OCI-LY7 (cell line): ENCODE data around the gene RTN4.

ENCODE experiments used
- CTCF ChIP-seq: fragments of 200-600 bp; sonication (generic); conservative IDR thresholded peaks from 2 replicates; pipeline ENCODE4 v1.5.1; 2014; ENCODE audit warnings: mild to moderate bottlenecking, antibody characterized with exemption, low read length, moderate library complexity, mixed read lengths
- EZH2phosphoT487 ChIP-seq: fragments of 200-600 bp; sonication (generic); IDR thresholded peaks from 2 replicates; pipeline ENCODE4 v1.6.1; 2018; ENCODE audit warnings: low read depth, borderline replicate concordance, mild to moderate bottlenecking, mixed run types, antibody characterized with exemption, low read length, moderate library complexity, mixed read lengths

DNA sequence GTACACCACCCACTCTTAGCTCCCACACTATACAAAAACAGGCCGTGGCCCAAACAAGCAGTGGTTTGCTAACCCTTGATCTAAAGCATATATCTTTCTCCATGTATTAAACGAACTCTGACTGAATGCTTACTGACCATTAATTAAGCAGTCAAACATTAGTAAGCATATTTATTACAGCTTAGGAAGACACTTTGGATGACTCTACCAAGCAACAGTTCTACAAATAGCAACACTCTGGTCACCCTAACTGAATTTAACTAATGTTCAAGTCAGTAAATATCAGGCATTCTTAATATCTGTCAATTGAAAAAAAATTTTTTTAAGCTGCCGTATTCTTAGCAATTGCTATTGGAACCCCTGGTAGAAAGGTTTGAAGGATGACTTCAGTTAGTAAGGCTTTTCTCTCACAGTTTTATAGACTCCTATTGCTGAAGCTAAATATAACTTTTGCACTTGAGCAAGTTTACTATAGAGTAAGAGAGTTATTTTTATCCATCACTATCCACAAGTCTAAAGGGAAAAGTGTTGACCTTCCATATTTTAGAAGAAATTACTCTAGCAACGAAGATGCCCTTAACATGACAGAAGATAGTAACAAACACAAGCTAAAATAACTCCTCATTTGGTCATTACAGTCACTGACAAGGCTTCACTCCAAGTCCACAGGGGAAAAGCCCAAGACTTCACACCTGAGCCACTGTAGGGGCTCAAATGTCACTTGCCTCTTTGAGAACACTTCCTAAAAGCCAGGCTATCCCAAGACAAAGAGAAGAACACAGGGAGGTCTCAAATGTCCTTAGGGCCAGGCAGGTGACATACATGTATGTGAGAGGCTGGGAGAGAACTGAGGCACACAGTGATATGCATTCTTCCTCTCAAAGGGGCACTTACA, 74.4 kb downstream of the RTN4 start:
- TF ChIP-seq CTCF (no peak), EZH2phosphoT487 (no peak)
